Erythroblast (primary cell): ENCODE data around the gene FIS1.
"Not testable (repeated sequence)": the region's sequence is repeated elsewhere in the genome, so short reads cannot be mapped to it uniquely, and the experiment has no call there.

Experiments used
- DNase-seq, 2 experiments: peaks; one replicate each; lab custom pipeline; 2025; lab: John Stamatoyannopoulos, UW
- GATA1 ChIP-seq: IDR thresholded peaks from 2 replicates; pipeline ENCODE4 v1.6.1; 2011; ENCODE audit warnings: low read depth, mild to moderate bottlenecking, control low read depth, low read length, moderate library complexity
- POLR2A ChIP-seq: IDR thresholded peaks from 2 replicates; pipeline ENCODE4 v1.6.1; 2011; ENCODE audit warnings: mild to moderate bottlenecking, low read length

FIS1 gene

GRCh38 chr7:101273206-101273605 is 28.3 kb upstream of the FIS1 start:
- no peak for DNase-seq
- TF ChIP-seq GATA1 = no peak
- no peak for TF ChIP-seq POLR2A

GRCh38 chr7:101271021-101271420 is 26.1 kb upstream of the FIS1 start:
- no peak for DNase-seq
- no peak for TF ChIP-seq GATA1
- TF ChIP-seq POLR2A = no peak

- DNase-seq = no peak
- no peak for TF ChIP-seq POLR2A
- TF ChIP-seq GATA1 = no peak
Measured at GRCh38 chr7:101269664-101270063, 24.8 kb upstream of the FIS1 start.

GRCh38 chr7:101265622-101266516 is 21.0 kb upstream of the FIS1 start:
- TF ChIP-seq GATA1 (no peak), POLR2A (no peak)
- DNase-seq = peak in 1 of 2 experiments; percentile 46

GRCh38 chr7:101264102-101264706 is 19.3 kb upstream of the FIS1 start:
- DNase-seq = not testable (repeated sequence)

GRCh38 chr7:101258243-101258731 is 13.4 kb upstream of the FIS1 start:
- no peak for DNase-seq
- no peak for TF ChIP-seq POLR2A
- no peak for TF ChIP-seq GATA1

GRCh38 chr7:101255796-101256195 is 10.9 kb upstream of the FIS1 start:
- DNase-seq = no peak

GRCh38 chr7:101253199-101253598 is 8.3 kb upstream of the FIS1 start:
- not testable (repeated sequence) for DNase-seq

More at GRCh38 chr7:101255796-101256195, 10.9 kb upstream of the FIS1 start:
- no peak for TF ChIP-seq POLR2A
- no peak for TF ChIP-seq GATA1

- TF ChIP-seq GATA1 = no peak
- peak; percentile 92 for TF ChIP-seq POLR2A
- peak; percentile 98 for DNase-seq
Measured at GRCh38 chr7:101251871-101252659, 7.2 kb upstream of the FIS1 start.

GRCh38 chr7:101250324-101250723 is 5.4 kb upstream of the FIS1 start:
- TF ChIP-seq GATA1 = no peak
- TF ChIP-seq POLR2A = no peak

GRCh38 chr7:101248276-101248675 is 3.4 kb upstream of the FIS1 start:
- TF ChIP-seq POLR2A (no peak), GATA1 (no peak)
- no peak for DNase-seq

More at GRCh38 chr7:101250324-101250723, 5.4 kb upstream of the FIS1 start:
- DNase-seq = no peak

GRCh38 chr7:101245147-101245668 is 327 bp upstream of the FIS1 start:
- DNase-seq = no peak
- TF ChIP-seq POLR2A (peak; percentile 22), GATA1 (no peak)

GRCh38 chr7:101243646-101244374 is 1.1 kb downstream of the FIS1 start:
- DNase-seq = peak; percentile 96 to 98
- TF ChIP-seq GATA1 (peak; percentile 82), POLR2A (peak; percentile 81)
